ENCODE measurements around the gene RXRA.
A peak's percentile ranks its signal among the peaks of the same experiment; 100 is the strongest.

Gene RXRA

GRCh38 chr9:134433909-134434882, 107.9 kb downstream of the RXRA start:
- H3K27ac ChIP-seq = 0 out of 2 replicates have a peak overlapping the region, but pooled peaks have one; percentile 22
- TF ChIP-seq CTCF (IDR thresholded peaks at IDR 0.05) = no peak
- TF ChIP-seq ZFX (IDR thresholded peaks at IDR 0.05; ENCODE audit: borderline replicate concordance) = no peak

DNA sequence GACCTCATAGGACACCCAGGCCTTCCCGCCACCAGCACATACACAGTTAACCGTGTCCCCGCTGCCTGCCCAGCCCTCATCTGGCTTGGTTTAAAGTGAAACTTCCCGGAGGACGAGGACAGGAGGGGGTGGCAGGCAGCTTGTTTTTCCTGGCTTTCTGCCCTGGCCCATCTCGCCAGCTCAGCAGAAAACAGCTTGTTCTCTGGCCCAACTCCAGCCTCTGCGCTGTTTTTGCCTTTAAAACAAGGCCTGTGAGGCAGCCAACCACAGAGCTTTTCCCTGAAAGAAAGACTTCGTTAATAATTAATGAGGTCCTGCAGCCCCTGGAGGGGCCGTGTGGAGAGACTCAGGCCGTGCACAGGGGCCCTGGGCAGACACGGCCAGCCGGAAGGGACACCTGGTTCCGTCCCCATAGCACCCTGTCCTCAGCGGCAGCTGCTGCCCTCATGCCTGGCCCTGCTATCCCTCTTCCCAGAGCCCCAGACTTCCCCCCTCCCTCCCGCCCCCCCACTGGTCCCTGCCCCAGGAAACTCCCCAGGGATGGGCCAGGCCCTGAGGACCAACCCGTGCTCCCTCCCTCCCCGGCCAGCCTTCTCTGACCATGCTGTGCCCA, 108.7 kb downstream of the RXRA start:
- 0 out of 2 replicates have a peak overlapping the region, but pooled peaks have one; percentile 22 for H3K27ac ChIP-seq
- no peak for TF ChIP-seq CTCF (IDR thresholded peaks at IDR 0.05)
- no peak for TF ChIP-seq ZFX (IDR thresholded peaks at IDR 0.05; ENCODE audit: borderline replicate concordance)

DNA sequence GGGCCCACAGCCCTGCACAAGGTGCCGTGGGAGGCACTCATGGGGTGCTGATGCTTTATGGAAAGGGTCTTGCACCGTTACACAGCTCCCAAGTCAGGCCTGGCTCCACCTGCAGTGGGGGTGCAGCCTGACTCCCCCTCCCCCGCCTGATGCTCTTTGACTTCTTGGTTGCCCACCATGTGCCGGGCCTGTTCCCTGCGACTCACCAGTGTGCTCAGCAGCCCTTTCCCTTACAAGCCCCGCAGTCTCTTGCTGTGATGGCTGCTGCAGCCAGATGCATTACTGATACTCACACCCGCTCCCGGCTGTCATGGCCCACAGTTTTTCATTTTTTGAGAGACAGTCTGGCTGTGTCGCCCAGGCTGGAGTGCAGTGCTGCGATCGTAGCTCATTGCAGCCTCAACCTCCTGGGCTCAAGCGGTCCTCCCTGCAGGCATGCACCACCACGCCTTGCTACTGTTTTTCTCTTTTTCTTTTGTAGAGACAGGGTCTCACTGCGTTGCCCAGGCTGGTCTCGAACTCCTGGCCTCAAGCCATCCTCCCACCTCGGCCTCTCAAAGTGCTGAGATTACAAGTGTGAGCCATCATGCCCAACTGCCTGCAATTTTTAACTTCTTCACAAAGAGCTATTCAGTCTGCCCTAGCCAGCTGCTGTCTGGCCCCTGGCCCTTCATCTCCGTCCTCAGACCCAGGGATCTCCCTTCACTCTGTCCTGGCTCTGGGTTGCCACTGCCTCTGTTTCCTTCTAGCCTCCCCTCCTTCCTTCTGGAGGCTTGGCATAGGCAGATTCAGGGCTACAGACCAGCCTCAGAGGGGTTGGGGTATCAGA, 109.5 kb downstream of the RXRA start:
- TF ChIP-seq ZFX (IDR thresholded peaks at IDR 0.05; ENCODE audit: borderline replicate concordance) (no peak), CTCF (IDR thresholded peaks at IDR 0.05) (no peak)
- no peak overlapping the region for H3K27ac ChIP-seq

GRCh38 chr9:134436379-134436762, 110.1 kb downstream of the RXRA start:
- H3K27ac ChIP-seq = no peak overlapping the region
- TF ChIP-seq ZFX (IDR thresholded peaks at IDR 0.05; ENCODE audit: borderline replicate concordance) (no peak), CTCF (IDR thresholded peaks at IDR 0.05) (no peak)

DNA sequence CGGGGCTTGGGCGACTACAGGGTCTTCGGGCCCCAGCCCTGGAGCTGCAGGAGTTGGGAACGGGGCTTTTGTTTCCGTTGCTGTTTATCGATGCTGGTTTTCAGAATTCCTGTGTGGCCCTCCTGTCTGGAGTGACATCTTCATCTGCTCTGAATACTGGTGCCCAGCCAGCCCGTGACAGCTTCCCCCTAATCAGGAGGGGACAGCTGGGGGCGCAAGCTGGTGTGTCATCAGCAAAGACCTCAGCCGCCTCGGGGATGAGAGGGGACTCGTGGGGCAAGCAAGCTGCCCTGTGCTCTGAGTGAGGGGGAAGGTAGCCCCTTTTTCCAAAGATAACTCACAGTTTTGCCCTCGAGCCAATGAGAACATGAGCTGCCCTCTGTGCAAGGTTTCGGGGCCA, 110.7 kb downstream of the RXRA start:
- TF ChIP-seq ZFX (IDR thresholded peaks at IDR 0.05; ENCODE audit: borderline replicate concordance) (no peak), CTCF (IDR thresholded peaks at IDR 0.05) (no peak)
- H3K27ac ChIP-seq = no peak overlapping the region

DNA sequence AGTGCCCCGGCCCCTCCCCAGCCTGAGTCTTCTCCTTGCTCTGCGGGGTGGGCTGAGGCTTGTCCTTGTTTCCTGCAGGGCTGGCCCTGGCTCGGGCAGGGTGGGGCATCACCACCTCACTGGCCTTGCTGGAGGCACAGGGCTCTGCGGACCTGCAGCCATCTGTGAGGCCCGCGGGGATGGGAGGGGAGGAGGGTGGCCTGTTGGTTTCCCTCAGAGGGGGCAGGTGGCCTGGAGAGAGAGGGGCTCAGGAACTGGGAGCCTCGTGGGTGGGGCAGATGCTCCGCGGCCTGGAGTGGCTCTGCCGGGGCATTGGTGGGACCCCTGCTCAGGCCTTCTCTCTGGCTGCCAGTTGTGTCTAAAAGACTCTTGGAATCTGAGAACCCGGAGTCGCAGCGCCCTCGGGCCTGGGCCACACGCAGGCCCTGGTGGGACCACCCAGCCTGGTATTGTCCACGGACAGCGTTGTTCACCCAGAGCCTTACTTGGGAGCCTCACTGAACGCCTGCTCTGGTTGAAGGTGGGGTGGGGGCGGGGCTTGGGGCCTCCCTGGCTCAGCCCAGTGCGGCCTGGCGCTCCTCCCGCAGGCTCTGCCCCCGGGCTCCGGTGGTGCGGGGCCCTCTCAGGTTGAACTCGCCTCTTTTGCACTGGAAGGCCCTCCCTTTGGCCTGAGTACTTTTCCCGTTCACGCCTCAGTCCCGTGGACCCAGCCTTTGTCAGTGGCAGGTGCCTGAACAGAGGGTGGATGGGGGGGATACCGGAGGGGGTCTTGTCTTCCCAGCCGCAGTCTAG, 111.3 kb downstream of the RXRA start:
- TF ChIP-seq CTCF (IDR thresholded peaks at IDR 0.05) (no peak), ZFX (IDR thresholded peaks at IDR 0.05; ENCODE audit: borderline replicate concordance) (no peak)
- no peak overlapping the region for H3K27ac ChIP-seq

Data from 22Rv1 (cell line).